Fibroblast of the aortic adventitia (primary cell): Measurements from ENCODE around the gene ZNF664. TPM values are rescaled to one million over a fixed set of nuclear protein-coding genes. Genes with fewer than 3 reads are reported as not detected.

ENCODE experiments used
- DNase-seq: peaks from one replicate; pipeline ENCODE4 v3.0.0-alpha.2; 2010; ENCODE audit warnings: low read depth
- H3K4me3 ChIP-seq: 2 replicates; pipeline ENCODE4 v1.5.1; 2011; ENCODE audit warnings: low read depth, mild to moderate bottlenecking, control low read depth, low read length, moderate library complexity
- CTCF ChIP-seq: IDR thresholded peaks from 2 replicates; pipeline ENCODE4 v1.5.1; 2011; ENCODE audit warnings: mild to moderate bottlenecking, low read length, control low read depth, inconsistent platforms; ENCODE audit not compliant: insufficient read depth
- total RNA-seq: library from RNA; depleted of rRNA; stranded (reverse); fragments of >200 nt; gene quantifications from 2 replicates; pipeline ENCODE4 v1.2.3, GENCODE V29; 2012; ENCODE audit warnings: low replicate concordance

The ZNF664 gene
- total RNA-seq, 1 donor: 73.3 TPM

GRCh38 chr12:124008595-124008994 is 35.6 kb downstream of the ZNF664 start:
- no peak for DNase-seq
- H3K4me3 ChIP-seq: no peak overlapping the region
- TF ChIP-seq CTCF: no peak

GRCh38 chr12:124009781-124010180 is 36.8 kb downstream of the ZNF664 start:
- no peak for TF ChIP-seq CTCF
- H3K4me3 ChIP-seq: no peak overlapping the region
- no peak for DNase-seq

GRCh38 chr12:124010687-124011086 is 37.7 kb downstream of the ZNF664 start:
- DNase-seq: no peak
- TF ChIP-seq CTCF: no peak
- H3K4me3 ChIP-seq: no peak overlapping the region

- no peak for TF ChIP-seq CTCF
- DNase-seq: no peak
- H3K4me3 ChIP-seq: no peak overlapping the region
Observed at GRCh38 chr12:124011435-124012115, 38.6 kb downstream of the ZNF664 start.

- H3K4me3 ChIP-seq: no peak overlapping the region
- TF ChIP-seq CTCF: no peak
- DNase-seq: no peak
Observed at GRCh38 chr12:124013073-124013472, 40.1 kb downstream of the ZNF664 start.

- no peak for TF ChIP-seq CTCF
- no peak overlapping the region for H3K4me3 ChIP-seq
- no peak for DNase-seq
Observed at GRCh38 chr12:124015494-124016461, 42.8 kb downstream of the ZNF664 start.
